Stimulated activated CD4-positive, alpha-beta T cell treated with anti-CD3 and anti-CD28 coated beads, Interleukin-2, amount 100 ng/mL, for 24 hours (primary cell): ENCODE measurements around the gene TMEM131.
A peak's percentile ranks its signal among the peaks of the same experiment; 100 is the strongest.
"Not testable (repeated sequence)": the region's sequence is repeated elsewhere in the genome, so short reads cannot be mapped to it uniquely, and the experiment has no call there.

Experiments
- DNase-seq, 2 donors: peaks; one replicate each; pipeline ENCODE4 v3.0.0-alpha.2; 2020

TMEM131 gene

GRCh38 chr2:97718051-97718882, 277.5 kb downstream of the TMEM131 start:
- peak; percentile 69 to 75 for DNase-seq

- DNase-seq: no peak
These were observed 278.1 kb downstream of the TMEM131 start for GRCh38 chr2:97717613-97717995.

GRCh38 chr2:97716695-97717612, 278.8 kb downstream of the TMEM131 start:
- DNase-seq: no peak

GRCh38 chr2:97715951-97716694, 279.6 kb downstream of the TMEM131 start:
- DNase-seq: no peak

GRCh38 chr2:97714950-97715652, 280.6 kb downstream of the TMEM131 start:
- no peak for DNase-seq

GRCh38 chr2:97714084-97714949, 281.4 kb downstream of the TMEM131 start:
- DNase-seq: peak in 1 of 2 donors; percentile 40

GRCh38 chr2:97713296-97714083, 282.3 kb downstream of the TMEM131 start, which contains the start of gene ZAP70:
Gene ZAP70 (plus strand): TSS chr2:97713576. CDS start chr2:97724037, 10,461 bp downstream.
- peak; percentile 63 to 65 for DNase-seq

- DNase-seq: peak; percentile 56 to 59
These were observed 283.0 kb downstream of the TMEM131 start for GRCh38 chr2:97712693-97713295.

- not testable (repeated sequence) for DNase-seq
These were observed 283.6 kb downstream of the TMEM131 start for GRCh38 chr2:97712175-97712574.

GRCh38 chr2:97711394-97711711, 284.4 kb downstream of the TMEM131 start:
- no peak for DNase-seq

GRCh38 chr2:97708608-97709007, 287.1 kb downstream of the TMEM131 start:
- no peak for DNase-seq

GRCh38 chr2:97708048-97708380, 287.7 kb downstream of the TMEM131 start:
- no peak for DNase-seq

GRCh38 chr2:97707362-97708047, 288.2 kb downstream of the TMEM131 start:
- DNase-seq: no peak

- no peak for DNase-seq
These were observed 288.9 kb downstream of the TMEM131 start for GRCh38 chr2:97706708-97707345.
